K562 (cell line): ENCODE results near the gene SPRYD3. TPM values are rescaled to one million over a fixed set of nuclear protein-coding genes. Genes with fewer than 3 reads are reported as not detected.
A peak's percentile ranks its signal among the peaks of the same experiment; 100 is the strongest.

Experiments used
- DACH1 ChIP-seq: fragments of 450-650 bp; IDR thresholded peaks from 2 replicates; pipeline ENCODE4 v1.6.1; 2018; ENCODE audit not compliant: partially characterized antibody
- JUN ChIP-seq, 2 experiments: sonication (generic) in 1 of 2; formaldehyde crosslinking in 1 of 2; IDR thresholded peaks; 2 replicates each; pipeline versions ENCODE4 v1.6.1 to v1.8.0; 2012 to 2022; ENCODE audit warnings: borderline replicate concordance in 2 of 2, mild to moderate bottlenecking in 2 of 2, improper control_type of control experiment in 1 of 2, low read depth in 1 of 2, low read length in 1 of 2, missing genetic modification reagents in 1 of 2
- PCBP1 ChIP-seq: fragments of 200-400 bp; formaldehyde crosslinking; IDR thresholded peaks from 2 replicates; pipeline ENCODE4 v1.6.1; 2018; ENCODE audit warnings: mild to moderate bottlenecking, low read depth, low read length; ENCODE audit not compliant: poor library complexity, severe bottlenecking
- RUNX1 ChIP-seq: sonication (generic); IDR thresholded peaks from 2 replicates; pipeline ENCODE4 v1.6.1; 2016; ENCODE audit warnings: antibody characterized with exemption, low read depth
- STAT5A ChIP-seq: IDR thresholded peaks from 2 replicates; pipeline ENCODE4 v1.6.1; 2012; ENCODE audit warnings: low read length, inconsistent platforms, borderline replicate concordance
- ZFP30 ChIP-seq: fragments of 250-450 bp; sonication (Bioruptor Pico); IDR thresholded peaks from 2 replicates; pipeline ENCODE4 v1.8.0; 2022; ENCODE audit warnings: moderate library complexity, mild to moderate bottlenecking, inconsistent platforms, borderline replicate concordance
- ZKSCAN1 ChIP-seq: fragments of 150-350 bp; IDR thresholded peaks from 2 replicates; pipeline ENCODE4 v1.6.1; 2016; ENCODE audit warnings: low read depth, low read length
- ZNF143 ChIP-seq: sonication (generic); formaldehyde crosslinking; IDR thresholded peaks from 2 replicates; pipeline ENCODE4 v1.9.0; 2022; ENCODE audit warnings: mild to moderate bottlenecking, missing genetic modification reagents
- ZNF324 ChIP-seq: fragments of 250-450 bp; sonication (Bioruptor Pico); IDR thresholded peaks from 2 replicates; pipeline ENCODE4 v1.4.0; 2020; ENCODE audit warnings: mild to moderate bottlenecking
- polyA plus RNA-seq, 8 experiments: library from polyadenylated mRNA; depleted of rRNA in 4 of 8; stranded (reverse) in 5 of 8; unstranded in 3 of 8; fragments of >200 nt; fragmentation: Nextera tagmentation in 2 of 8; fragmentation: Illumina TruSeq in 1 of 8; extraction: Ambion mirVana in 2 of 8; extraction: Trizol in 1 of 8; gene quantifications; 2 replicates each; pipeline versions ENCODE4 v1.2.1 to v1.2.3, GENCODE V29; 2011 to 2014; ENCODE audit warnings: inconsistent platforms in 1 of 8, missing spikeins in 1 of 8
- total RNA-seq, 7 experiments: library from RNA; depleted of rRNA in 6 of 7; stranded (reverse); fragments of >200 nt in 6 of 7; fragmentation: Illumina TruSeq in 2 of 7; extraction: Trizol in 2 of 7; gene quantifications; 2 replicates each; pipeline versions ENCODE4 v1.2.1 to v1.2.3, GENCODE V29; 2011 to 2021; ENCODE audit warnings: low replicate concordance in 1 of 7
- TF ChIP-seq, protein P1 (sequence below): fragments of 250-450 bp; sonication (Bioruptor Pico); IDR thresholded peaks from 2 replicates; pipeline ENCODE4 v1.4.0; 2020; ENCODE audit warnings: mild to moderate bottlenecking, moderate library complexity
- TF ChIP-seq, protein P2 (sequence below): fragments of 450-650 bp; IDR thresholded peaks from 2 replicates; pipeline ENCODE4 v1.6.1; 2017; ENCODE audit warnings: antibody characterized with exemption, mild to moderate bottlenecking
- TF ChIP-seq, protein P3 (sequence below), 2 experiments: IDR thresholded peaks; 2 replicates each; pipeline ENCODE4 v1.6.1; 2012; ENCODE audit warnings: improper control_type of control experiment in 2 of 2, low read depth in 2 of 2, low read length in 2 of 2, borderline replicate concordance in 1 of 2
- TF ChIP-seq, protein P4 (sequence below), 2 experiments: fragments of 450-650 bp; conservative IDR thresholded peaks; 2 replicates each; pipeline ENCODE4 v1.6.1; 2017; ENCODE audit warnings: mild to moderate bottlenecking in 2 of 2, moderate library complexity in 2 of 2
- TF ChIP-seq, protein P5 (sequence below): fragments of 450-650 bp; IDR thresholded peaks from 2 replicates; pipeline ENCODE4 v1.6.1; 2014; ENCODE audit warnings: low read depth, mild to moderate bottlenecking, moderate library complexity, borderline replicate concordance

SPRYD3 gene
- total and polyA plus RNA-seq, 9 of the 15 experiments (the other 6 are each of a cell fraction or from before 2014, with no cell fraction given), result 1.5 to 13.6 (median 7.6) TPM

DNA sequence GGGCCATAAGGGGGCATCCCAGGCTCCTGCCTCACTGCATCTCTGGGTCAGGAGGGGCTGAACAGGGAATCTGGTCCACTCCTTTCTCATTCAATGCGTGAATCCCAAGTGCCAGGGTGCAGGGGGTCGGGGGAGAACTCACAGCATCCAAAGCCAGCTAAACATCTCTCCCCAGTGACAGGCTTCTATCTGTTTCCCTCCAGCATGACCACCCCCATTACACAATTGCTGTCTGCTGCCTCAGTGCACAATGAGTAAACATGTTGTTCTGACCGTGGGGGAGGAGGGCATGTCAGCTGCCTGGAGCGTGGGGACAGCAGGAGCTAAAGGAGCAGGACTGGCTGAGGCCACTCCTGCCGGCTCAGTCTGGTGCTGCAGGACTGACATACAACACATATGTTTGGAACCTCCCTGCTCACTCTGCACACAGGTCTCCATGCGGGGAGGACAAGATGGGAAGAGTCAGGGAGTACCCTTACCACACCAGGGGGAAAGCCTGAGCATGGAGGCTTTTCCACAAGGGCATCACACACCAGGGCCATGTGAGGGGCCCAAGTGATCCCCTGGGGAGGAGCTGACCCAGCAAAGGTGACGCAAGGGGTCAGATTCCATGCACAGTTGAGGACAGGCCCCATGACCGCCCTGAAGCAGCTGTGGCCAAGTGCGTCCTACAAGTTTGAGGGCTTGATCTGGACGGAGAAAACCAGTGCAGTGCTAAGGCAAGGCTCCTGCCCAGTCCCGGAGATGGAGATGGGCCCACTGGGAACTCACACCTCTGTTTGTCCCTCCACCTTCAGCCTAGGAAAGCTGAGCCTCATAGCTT lies 27.9 kb downstream of the SPRYD3 start (continued):
- TF ChIP-seq, protein P1, sequence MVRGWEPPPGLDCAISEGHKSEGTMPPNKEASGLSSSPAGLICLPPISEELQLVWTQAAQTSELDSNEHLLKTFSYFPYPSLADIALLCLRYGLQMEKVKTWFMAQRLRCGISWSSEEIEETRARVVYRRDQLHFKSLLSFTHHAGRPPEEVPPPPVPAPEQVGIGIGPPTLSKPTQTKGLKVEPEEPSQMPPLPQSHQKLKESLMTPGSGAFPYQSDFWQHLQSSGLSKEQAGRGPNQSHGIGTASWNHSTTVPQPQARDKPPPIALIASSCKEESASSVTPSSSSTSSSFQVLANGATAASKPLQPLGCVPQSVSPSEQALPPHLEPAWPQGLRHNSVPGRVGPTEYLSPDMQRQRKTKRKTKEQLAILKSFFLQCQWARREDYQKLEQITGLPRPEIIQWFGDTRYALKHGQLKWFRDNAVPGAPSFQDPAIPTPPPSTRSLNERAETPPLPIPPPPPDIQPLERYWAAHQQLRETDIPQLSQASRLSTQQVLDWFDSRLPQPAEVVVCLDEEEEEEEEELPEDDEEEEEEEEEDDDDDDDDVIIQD (CRISPR knock-in tag), result no peak
- TF ChIP-seq, protein P2, sequence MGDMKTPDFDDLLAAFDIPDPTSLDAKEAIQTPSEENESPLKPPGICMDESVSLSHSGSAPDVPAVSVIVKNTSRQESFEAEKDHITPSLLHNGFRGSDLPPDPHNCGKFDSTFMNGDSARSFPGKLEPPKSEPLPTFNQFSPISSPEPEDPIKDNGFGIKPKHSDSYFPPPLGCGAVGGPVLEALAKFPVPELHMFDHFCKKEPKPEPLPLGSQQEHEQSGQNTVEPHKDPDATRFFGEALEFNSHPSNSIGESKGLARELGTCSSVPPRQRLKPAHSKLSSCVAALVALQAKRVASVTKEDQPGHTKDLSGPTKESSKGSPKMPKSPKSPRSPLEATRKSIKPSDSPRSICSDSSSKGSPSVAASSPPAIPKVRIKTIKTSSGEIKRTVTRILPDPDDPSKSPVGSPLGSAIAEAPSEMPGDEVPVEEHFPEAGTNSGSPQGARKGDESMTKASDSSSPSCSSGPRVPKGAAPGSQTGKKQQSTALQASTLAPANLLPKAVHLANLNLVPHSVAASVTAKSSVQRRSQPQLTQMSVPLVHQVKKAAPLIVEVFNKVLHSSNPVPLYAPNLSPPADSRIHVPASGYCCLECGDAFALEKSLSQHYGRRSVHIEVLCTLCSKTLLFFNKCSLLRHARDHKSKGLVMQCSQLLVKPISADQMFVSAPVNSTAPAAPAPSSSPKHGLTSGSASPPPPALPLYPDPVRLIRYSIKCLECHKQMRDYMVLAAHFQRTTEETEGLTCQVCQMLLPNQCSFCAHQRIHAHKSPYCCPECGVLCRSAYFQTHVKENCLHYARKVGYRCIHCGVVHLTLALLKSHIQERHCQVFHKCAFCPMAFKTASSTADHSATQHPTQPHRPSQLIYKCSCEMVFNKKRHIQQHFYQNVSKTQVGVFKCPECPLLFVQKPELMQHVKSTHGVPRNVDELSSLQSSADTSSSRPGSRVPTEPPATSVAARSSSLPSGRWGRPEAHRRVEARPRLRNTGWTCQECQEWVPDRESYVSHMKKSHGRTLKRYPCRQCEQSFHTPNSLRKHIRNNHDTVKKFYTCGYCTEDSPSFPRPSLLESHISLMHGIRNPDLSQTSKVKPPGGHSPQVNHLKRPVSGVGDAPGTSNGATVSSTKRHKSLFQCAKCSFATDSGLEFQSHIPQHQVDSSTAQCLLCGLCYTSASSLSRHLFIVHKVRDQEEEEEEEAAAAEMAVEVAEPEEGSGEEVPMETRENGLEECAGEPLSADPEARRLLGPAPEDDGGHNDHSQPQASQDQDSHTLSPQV, result no peak
- TF ChIP-seq, protein P3, sequence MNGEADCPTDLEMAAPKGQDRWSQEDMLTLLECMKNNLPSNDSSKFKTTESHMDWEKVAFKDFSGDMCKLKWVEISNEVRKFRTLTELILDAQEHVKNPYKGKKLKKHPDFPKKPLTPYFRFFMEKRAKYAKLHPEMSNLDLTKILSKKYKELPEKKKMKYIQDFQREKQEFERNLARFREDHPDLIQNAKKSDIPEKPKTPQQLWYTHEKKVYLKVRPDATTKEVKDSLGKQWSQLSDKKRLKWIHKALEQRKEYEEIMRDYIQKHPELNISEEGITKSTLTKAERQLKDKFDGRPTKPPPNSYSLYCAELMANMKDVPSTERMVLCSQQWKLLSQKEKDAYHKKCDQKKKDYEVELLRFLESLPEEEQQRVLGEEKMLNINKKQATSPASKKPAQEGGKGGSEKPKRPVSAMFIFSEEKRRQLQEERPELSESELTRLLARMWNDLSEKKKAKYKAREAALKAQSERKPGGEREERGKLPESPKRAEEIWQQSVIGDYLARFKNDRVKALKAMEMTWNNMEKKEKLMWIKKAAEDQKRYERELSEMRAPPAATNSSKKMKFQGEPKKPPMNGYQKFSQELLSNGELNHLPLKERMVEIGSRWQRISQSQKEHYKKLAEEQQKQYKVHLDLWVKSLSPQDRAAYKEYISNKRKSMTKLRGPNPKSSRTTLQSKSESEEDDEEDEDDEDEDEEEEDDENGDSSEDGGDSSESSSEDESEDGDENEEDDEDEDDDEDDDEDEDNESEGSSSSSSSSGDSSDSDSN (IDR thresholded peaks at IDR 0.05; ENCODE audit: borderline replicate concordance in 1 of 2, low read depth in 2 of 2, low read length in 2 of 2), result no peak
- TF ChIP-seq JUN (IDR thresholded peaks at IDR 0.05; ENCODE audit: borderline replicate concordance, low read depth, low read length) (0 out of 2 replicates have a peak, but pooled peaks have one; percentile 15), JUN (CRISPR knock-in tag; IDR thresholded peaks at IDR 0.05; ENCODE audit: borderline replicate concordance) (no peak), ZNF324 (CRISPR knock-in tag) (no peak), PCBP1 (no peak), STAT5A (no peak), RUNX1 (no peak), ZKSCAN1 (no peak), ZNF143 (CRISPR knock-in tag) (no peak), ZFP30 (CRISPR knock-in tag) (no peak), DACH1 (peak; percentile 16)
- TF ChIP-seq, protein P4, sequence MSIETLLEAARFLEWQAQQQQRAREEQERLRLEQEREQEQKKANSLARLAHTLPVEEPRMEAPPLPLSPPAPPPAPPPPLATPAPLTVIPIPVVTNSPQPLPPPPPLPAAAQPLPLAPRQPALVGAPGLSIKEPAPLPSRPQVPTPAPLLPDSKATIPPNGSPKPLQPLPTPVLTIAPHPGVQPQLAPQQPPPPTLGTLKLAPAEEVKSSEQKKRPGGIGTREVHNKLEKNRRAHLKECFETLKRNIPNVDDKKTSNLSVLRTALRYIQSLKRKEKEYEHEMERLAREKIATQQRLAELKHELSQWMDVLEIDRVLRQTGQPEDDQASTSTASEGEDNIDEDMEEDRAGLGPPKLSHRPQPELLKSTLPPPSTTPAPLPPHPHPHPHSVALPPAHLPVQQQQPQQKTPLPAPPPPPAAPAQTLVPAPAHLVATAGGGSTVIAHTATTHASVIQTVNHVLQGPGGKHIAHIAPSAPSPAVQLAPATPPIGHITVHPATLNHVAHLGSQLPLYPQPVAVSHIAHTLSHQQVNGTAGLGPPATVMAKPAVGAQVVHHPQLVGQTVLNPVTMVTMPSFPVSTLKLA (conservative IDR thresholded peaks at IDR 0.05), result peak; percentile 27 to 68; a peak in 1 of 4 replicates
- TF ChIP-seq, protein P5, sequence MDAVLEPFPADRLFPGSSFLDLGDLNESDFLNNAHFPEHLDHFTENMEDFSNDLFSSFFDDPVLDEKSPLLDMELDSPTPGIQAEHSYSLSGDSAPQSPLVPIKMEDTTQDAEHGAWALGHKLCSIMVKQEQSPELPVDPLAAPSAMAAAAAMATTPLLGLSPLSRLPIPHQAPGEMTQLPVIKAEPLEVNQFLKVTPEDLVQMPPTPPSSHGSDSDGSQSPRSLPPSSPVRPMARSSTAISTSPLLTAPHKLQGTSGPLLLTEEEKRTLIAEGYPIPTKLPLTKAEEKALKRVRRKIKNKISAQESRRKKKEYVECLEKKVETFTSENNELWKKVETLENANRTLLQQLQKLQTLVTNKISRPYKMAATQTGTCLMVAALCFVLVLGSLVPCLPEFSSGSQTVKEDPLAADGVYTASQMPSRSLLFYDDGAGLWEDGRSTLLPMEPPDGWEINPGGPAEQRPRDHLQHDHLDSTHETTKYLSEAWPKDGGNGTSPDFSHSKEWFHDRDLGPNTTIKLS, result no peak
